Hepatocyte (in vitro differentiated cells): ENCODE results near the gene EXOC3L1. TPM values are rescaled to one million over a fixed set of nuclear protein-coding genes. Genes with fewer than 3 reads are reported as not detected.

ENCODE experiments used
- DNase-seq: peaks from one replicate; pipeline ENCODE4 v3.0.0-alpha.2; 2016; ENCODE audit warnings: low spot score
- H2AFZ ChIP-seq: fragments of 200-600 bp; sonication (generic); 2 replicates; pipeline ENCODE4 v1.6.0; 2016; ENCODE audit warnings: antibody characterized with exemption, mild to moderate bottlenecking
- H3K27ac ChIP-seq: fragments of 200-600 bp; sonication (generic); 2 replicates; pipeline ENCODE4 v1.5.1; 2016; ENCODE audit warnings: mild to moderate bottlenecking
- H3K27me3 ChIP-seq: fragments of 200-600 bp; sonication (generic); 2 replicates; pipeline ENCODE4 v1.6.1; 2016
- H3K36me3 ChIP-seq: fragments of 200-600 bp; sonication (generic); replicated peaks from 2 replicates; pipeline ENCODE4 v1.5.1; 2016; ENCODE audit warnings: low read depth; ENCODE audit not compliant: insufficient read depth
- H3K4me1 ChIP-seq: fragments of 200-600 bp; sonication (generic); 2 replicates; pipeline ENCODE4 v1.5.1; 2016; ENCODE audit warnings: mild to moderate bottlenecking, moderate library complexity; ENCODE audit not compliant: insufficient read depth
- H3K4me2 ChIP-seq: fragments of 200-600 bp; sonication (generic); 2 replicates; pipeline ENCODE4 v1.6.0; 2016
- H3K4me3 ChIP-seq: fragments of 200-600 bp; sonication (generic); 2 replicates; pipeline ENCODE4 v1.5.1; 2016; ENCODE audit warnings: mild to moderate bottlenecking
- H3K79me2 ChIP-seq: fragments of 200-600 bp; sonication (generic); 2 replicates; pipeline ENCODE4 v1.6.0; 2017; ENCODE audit warnings: mild to moderate bottlenecking
- H3K9me2 ChIP-seq: fragments of 200-600 bp; sonication (generic); replicated peaks from 2 replicates; pipeline ENCODE4 v1.6.0; 2017; ENCODE audit warnings: mild to moderate bottlenecking; ENCODE audit not compliant: insufficient read depth
- H3K9me3 ChIP-seq: fragments of 200-600 bp; sonication (generic); 2 replicates; pipeline ENCODE4 v1.5.1; 2016; ENCODE audit warnings: low read depth, mild to moderate bottlenecking
- H4K20me1 ChIP-seq: fragments of 200-600 bp; sonication (generic); 2 replicates; pipeline ENCODE4 v1.6.0; 2016; ENCODE audit warnings: mild to moderate bottlenecking; ENCODE audit not compliant: insufficient read depth, poor library complexity, severe bottlenecking
- EZH2 ChIP-seq: fragments of 200-600 bp; sonication (generic); IDR thresholded peaks from 2 replicates; pipeline ENCODE4 v1.6.1; 2016; ENCODE audit warnings: antibody characterized with exemption, mild to moderate bottlenecking, borderline replicate concordance
- EZH2phosphoT487 ChIP-seq: fragments of 200-600 bp; sonication (generic); IDR thresholded peaks from one replicate; pipeline ENCODE4 v1.6.1; 2018; ENCODE audit warnings: antibody characterized with exemption, mild to moderate bottlenecking, low read depth, moderate library complexity; ENCODE audit not compliant: unreplicated experiment, severe bottlenecking
- WGBS: methylation state at CpG from one replicate; pipeline ENCODE4 v1.1.6; 2016; ENCODE audit warnings: low lambda C conversion rate; ENCODE audit errors: missing lambda C conversion rate; 5-methylcytosine and 5-hydroxymethylcytosine counted together
- polyA plus RNA-seq: library from polyadenylated mRNA; unstranded; fragments of >200 nt; fragmentation: Nextera tagmentation; extraction: Ambion mirVana; gene quantifications from 2 replicates; pipeline ENCODE4 v1.2.1, GENCODE V29; 2016
- total RNA-seq: library from RNA; depleted of rRNA; stranded (reverse); fragments of >200 nt; gene quantifications from 2 replicates; pipeline ENCODE4 v1.2.3, GENCODE V29; 2014
- TF ChIP-seq, protein P1 (sequence below): fragments of 200-600 bp; sonication (generic); IDR thresholded peaks from 2 replicates; pipeline ENCODE4 v1.5.1; 2016; ENCODE audit warnings: antibody characterized with exemption, mild to moderate bottlenecking; ENCODE audit not compliant: poor library complexity

EXOC3L1 gene
- total and polyA plus RNA-seq, 2 experiments from 2014 or later: 0.33 to 2.0 TPM

DNA sequence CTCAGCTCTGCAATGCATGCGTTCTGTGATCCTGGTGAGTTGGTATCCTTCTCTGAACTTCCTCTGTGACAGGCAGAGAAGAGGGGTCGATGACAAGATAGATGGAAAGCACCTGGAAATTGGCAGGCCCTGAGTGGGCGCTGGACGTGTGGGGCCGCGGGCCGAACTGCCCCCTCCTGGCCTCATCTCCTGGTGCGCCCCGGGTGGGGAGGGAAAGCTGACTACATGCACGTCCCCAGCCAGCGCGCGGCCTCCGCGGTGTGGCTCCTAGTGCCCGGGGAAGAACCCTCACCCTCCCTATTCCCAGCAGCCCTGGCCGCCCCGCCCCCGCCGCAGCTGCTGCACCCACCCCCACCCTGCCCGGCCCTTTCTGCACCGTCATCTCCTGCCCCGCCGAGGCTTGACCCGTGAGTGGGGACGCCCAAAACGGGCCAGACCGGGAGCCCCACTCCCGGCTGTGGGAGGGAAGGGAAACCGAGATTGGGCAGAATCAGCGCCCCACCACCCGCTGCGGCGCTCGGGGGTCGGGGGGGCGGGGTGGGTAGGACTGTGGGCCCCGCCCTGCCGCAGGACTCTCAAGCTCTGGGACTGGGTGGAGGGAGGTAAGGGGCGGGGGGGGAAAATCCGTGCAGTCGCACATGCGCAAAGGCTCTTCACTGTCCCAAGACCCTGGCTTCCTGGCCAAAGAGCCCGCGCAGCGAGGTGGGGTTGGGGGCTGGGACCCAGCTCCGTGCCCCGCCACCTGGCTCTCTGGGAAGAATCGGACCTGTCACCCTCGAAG, 19.6 kb downstream of the EXOC3L1 start, which contains the start of gene NOL3:
NOL3 (plus strand) TSS at position 371 of the 781 bp plus-strand sequence.
- peak; percentile 88 for DNase-seq
- H2AFZ ChIP-seq: peak within 1 kb of the TSS; percentile 91
- H3K4me3 ChIP-seq: peak within 1 kb of the TSS; percentile 69
- WGBS: 2% methylated on average over 22 of the region's 50 CpGs
- H3K9me3 ChIP-seq: no peaks in the 10 kb centered on the region
- H3K36me3 ChIP-seq: no peaks in the 10 kb centered on the region
- H3K4me2 ChIP-seq: peak within 1 kb of the TSS; percentile 97
- peaks cover 35% of the 10 kb centered on the region for H3K27me3 ChIP-seq
- peak within 1 kb of the TSS; percentile 82 for H3K27ac ChIP-seq
- H4K20me1 ChIP-seq: no peaks in the 10 kb centered on the region
- no peak for TF ChIP-seq EZH2
- no peak for TF ChIP-seq EZH2phosphoT487
- TF ChIP-seq, protein P1, sequence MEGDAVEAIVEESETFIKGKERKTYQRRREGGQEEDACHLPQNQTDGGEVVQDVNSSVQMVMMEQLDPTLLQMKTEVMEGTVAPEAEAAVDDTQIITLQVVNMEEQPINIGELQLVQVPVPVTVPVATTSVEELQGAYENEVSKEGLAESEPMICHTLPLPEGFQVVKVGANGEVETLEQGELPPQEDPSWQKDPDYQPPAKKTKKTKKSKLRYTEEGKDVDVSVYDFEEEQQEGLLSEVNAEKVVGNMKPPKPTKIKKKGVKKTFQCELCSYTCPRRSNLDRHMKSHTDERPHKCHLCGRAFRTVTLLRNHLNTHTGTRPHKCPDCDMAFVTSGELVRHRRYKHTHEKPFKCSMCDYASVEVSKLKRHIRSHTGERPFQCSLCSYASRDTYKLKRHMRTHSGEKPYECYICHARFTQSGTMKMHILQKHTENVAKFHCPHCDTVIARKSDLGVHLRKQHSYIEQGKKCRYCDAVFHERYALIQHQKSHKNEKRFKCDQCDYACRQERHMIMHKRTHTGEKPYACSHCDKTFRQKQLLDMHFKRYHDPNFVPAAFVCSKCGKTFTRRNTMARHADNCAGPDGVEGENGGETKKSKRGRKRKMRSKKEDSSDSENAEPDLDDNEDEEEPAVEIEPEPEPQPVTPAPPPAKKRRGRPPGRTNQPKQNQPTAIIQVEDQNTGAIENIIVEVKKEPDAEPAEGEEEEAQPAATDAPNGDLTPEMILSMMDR: no peak
- no peaks in the 10 kb centered on the region for H3K9me2 ChIP-seq
- H3K4me1 ChIP-seq: peaks cover 27% of the 10 kb centered on the region
- no peaks in the 10 kb centered on the region for H3K79me2 ChIP-seq

DNA sequence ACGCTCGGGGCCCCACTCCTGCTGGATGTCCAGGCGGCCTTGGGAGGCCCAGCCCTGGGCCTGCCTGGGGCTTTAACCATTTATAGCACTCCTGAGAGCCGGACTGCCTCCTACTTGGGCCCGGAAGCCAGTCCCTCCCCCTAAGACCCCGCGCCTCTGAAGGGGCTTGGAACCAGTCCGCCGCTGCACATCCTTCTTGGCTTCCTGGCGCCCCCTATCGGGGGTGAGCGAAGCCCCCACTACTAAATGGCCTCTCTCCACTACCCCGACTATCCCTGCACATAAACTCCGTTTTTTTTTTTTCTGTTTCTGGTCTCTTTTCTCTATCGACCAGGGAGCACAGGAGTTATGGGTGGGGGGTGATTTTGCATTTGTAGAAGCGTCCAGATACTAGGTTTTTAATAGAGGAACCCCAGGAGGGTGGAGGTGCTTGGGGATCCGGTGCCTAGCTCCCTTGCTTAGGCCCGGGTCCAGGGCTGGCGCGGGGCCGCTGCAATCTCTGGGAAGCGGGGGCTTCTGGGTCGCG, 20.2 kb downstream of the EXOC3L1 start:
- H3K79me2 ChIP-seq: no peaks in the 10 kb centered on the region
- H2AFZ ChIP-seq: peak overlapping the region; percentile 91
- no peaks in the 10 kb centered on the region for H3K9me2 ChIP-seq
- H3K36me3 ChIP-seq: no peaks in the 10 kb centered on the region
- H3K27me3 ChIP-seq: peaks cover 41% of the 10 kb centered on the region
- no peaks in the 10 kb centered on the region for H4K20me1 ChIP-seq
- peak overlapping the region; percentile 69 for H3K4me3 ChIP-seq
- H3K9me3 ChIP-seq: no peaks in the 10 kb centered on the region
- whole genome bisulfite sequencing: 4% methylated on average over 24 of the region's 24 CpGs
- H3K4me1 ChIP-seq: peaks cover 33% of the 10 kb centered on the region
- TF ChIP-seq EZH2: no peak
- TF ChIP-seq, protein P1: peak; percentile 60
- peak; percentile 69 for DNase-seq
- H3K27ac ChIP-seq: peak overlapping the region; percentile 70
- peak overlapping the region; percentile 97 for H3K4me2 ChIP-seq

DNA sequence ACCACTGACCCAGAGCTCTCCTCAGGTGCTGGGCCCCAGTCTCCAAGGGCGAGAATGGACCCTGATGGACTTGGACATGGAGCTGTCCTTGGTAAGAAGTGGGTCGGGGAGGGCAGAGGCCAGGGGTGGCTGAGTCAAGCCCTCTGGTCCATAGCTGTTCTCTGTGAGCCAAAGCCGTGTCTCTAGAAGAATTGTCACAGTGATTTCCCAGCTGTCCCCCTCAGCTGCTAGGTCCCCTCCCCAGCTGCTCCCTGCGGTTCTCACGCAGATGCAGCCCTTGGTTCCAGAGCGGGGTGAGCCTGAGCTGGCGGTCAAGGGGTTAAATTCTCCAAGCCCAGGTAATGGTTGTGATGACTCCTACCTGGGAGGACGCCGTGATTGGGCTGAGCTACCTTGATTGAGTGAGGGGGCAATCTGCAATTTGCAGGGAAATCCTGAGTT, 20.9 kb downstream of the EXOC3L1 start:
- Histone ChIP-seq H3K27ac (no peak overlapping the region), H3K27me3 (peaks cover 47% of the 10 kb centered on the region), H3K36me3 (no peaks in the 10 kb centered on the region), H3K4me2 (peak overlapping the region; percentile 97), H3K9me2 (no peaks in the 10 kb centered on the region), H3K4me1 (peaks cover 35% of the 10 kb centered on the region), H3K4me3 (no peak overlapping the region), H3K79me2 (no peaks in the 10 kb centered on the region), H3K9me3 (no peaks in the 10 kb centered on the region), H2AFZ (no peak overlapping the region), H4K20me1 (no peaks in the 10 kb centered on the region)
- TF ChIP-seq EZH2: no peak
- TF ChIP-seq, protein P1: no peak
- no peak for TF ChIP-seq EZH2phosphoT487
- no peak for DNase-seq
- WGBS: 25% methylated on average over 9 of the region's 9 CpGs
